ENCODE data around the gene VAMP2. TPM values are rescaled to one million over a fixed set of nuclear protein-coding genes. Genes with fewer than 3 reads are reported as not detected.

VAMP2 gene
- total and polyA plus RNA-seq, 4 donors: 4.2 to 25.9 (median 10.2) TPM

- no peak overlapping the region for H3K9ac ChIP-seq (ENCODE audit: low read depth in 1 of 2, low read length in 2 of 2)
- no peaks in the 10 kb centered on the region for H3K27me3 ChIP-seq (ENCODE audit: control insufficient read depth in 4 of 4, insufficient read depth in 4 of 4, low read length in 3 of 4)
- no peak overlapping the region for H3K27ac ChIP-seq (ENCODE audit: low read depth in 1 of 2, low read length in 2 of 2)
- WGBS: 96% methylated on average over 12 of the region's 12 CpGs
- TF ChIP-seq, protein P1, sequence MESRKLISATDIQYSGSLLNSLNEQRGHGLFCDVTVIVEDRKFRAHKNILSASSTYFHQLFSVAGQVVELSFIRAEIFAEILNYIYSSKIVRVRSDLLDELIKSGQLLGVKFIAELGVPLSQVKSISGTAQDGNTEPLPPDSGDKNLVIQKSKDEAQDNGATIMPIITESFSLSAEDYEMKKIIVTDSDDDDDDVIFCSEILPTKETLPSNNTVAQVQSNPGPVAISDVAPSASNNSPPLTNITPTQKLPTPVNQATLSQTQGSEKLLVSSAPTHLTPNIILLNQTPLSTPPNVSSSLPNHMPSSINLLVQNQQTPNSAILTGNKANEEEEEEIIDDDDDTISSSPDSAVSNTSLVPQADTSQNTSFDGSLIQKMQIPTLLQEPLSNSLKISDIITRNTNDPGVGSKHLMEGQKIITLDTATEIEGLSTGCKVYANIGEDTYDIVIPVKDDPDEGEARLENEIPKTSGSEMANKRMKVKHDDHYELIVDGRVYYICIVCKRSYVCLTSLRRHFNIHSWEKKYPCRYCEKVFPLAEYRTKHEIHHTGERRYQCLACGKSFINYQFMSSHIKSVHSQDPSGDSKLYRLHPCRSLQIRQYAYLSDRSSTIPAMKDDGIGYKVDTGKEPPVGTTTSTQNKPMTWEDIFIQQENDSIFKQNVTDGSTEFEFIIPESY (IDR thresholded peaks at IDR 0.05): no peak
- TF ChIP-seq EGR1 (IDR thresholded peaks at IDR 0.05; ENCODE audit: low read depth in 2 of 2): no peak
- TF ChIP-seq, protein P2, sequence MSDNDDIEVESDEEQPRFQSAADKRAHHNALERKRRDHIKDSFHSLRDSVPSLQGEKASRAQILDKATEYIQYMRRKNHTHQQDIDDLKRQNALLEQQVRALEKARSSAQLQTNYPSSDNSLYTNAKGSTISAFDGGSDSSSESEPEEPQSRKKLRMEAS (IDR thresholded peaks at IDR 0.05): no peak
- TF ChIP-seq RXRA (IDR thresholded peaks at IDR 0.05): no peak
- no peak for TF ChIP-seq FOXA1 (IDR thresholded peaks at IDR 0.05)
- no peak for TF ChIP-seq SP1 (IDR thresholded peaks at IDR 0.05)
- TF ChIP-seq REST (IDR thresholded peaks at IDR 0.05): no peak
- no peak for TF ChIP-seq NR2F2 (IDR thresholded peaks at IDR 0.05)
- no peak for TF ChIP-seq YY1 (IDR thresholded peaks at IDR 0.05)
- H3K4me1 ChIP-seq (ENCODE audit: control insufficient read depth in 4 of 4, insufficient read depth in 4 of 4, low read length in 3 of 4): peaks cover 5 to 12% (median 8%) of the 10 kb centered on the region in 4 donors
- DNase-seq (ENCODE audit: low spot score): no peak
- no peaks in the 10 kb centered on the region for H3K36me3 ChIP-seq (ENCODE audit: control insufficient read depth in 4 of 4, insufficient read depth in 3 of 4, low read depth in 1 of 4, low read length in 3 of 4)
- H3K9me3 ChIP-seq (ENCODE audit: control insufficient read depth in 4 of 4, low read length in 3 of 4): no peaks in the 10 kb centered on the region
- H3K4me3 ChIP-seq (ENCODE audit: low read depth in 1 of 3, low read length in 3 of 3): no peak overlapping the region
Measured at GRCh38 chr17:8206536-8206935, 43.8 kb upstream of the VAMP2 start.

GRCh38 chr17:8204761-8205555 is 42.2 kb upstream of the VAMP2 start:
- H3K9me3 ChIP-seq (ENCODE audit: control insufficient read depth in 4 of 4, low read length in 3 of 4): no peaks in the 10 kb centered on the region
- peaks cover under 1 to 2% (median 1%) of the 10 kb centered on the region in 4 donors for H3K4me1 ChIP-seq (ENCODE audit: control insufficient read depth in 4 of 4, insufficient read depth in 4 of 4, low read length in 3 of 4)
- no peak for TF ChIP-seq REST (IDR thresholded peaks at IDR 0.05)
- no peak for TF ChIP-seq HNF4A (conservative IDR thresholded peaks at IDR 0.05)
- no peak for TF ChIP-seq FOXA1 (IDR thresholded peaks at IDR 0.05)
- no peak for TF ChIP-seq CTCF (IDR thresholded peaks at IDR 0.05; ENCODE audit: low read depth, low read length, missing input control)
- TF ChIP-seq JUND (IDR thresholded peaks at IDR 0.05): no peak
- TF ChIP-seq HNF4G (IDR thresholded peaks at IDR 0.05): no peak
- no peak for TF ChIP-seq FOXA2 (IDR thresholded peaks at IDR 0.05)
- TF ChIP-seq SP1 (IDR thresholded peaks at IDR 0.05): no peak
- TF ChIP-seq, protein P2 (IDR thresholded peaks at IDR 0.05): no peak
- no peak for TF ChIP-seq TAF1 (conservative IDR thresholded peaks at IDR 0.05)
- TF ChIP-seq GABPA (IDR thresholded peaks at IDR 0.05 in 1 of 2, conservative IDR thresholded peaks at IDR 0.05 in 1 of 2): no peak
- no peak for TF ChIP-seq RXRA (IDR thresholded peaks at IDR 0.05)
- TF ChIP-seq YY1 (IDR thresholded peaks at IDR 0.05): no peak
- no peak for TF ChIP-seq EGR1 (IDR thresholded peaks at IDR 0.05; ENCODE audit: low read depth in 2 of 2)
- TF ChIP-seq, protein P1 (IDR thresholded peaks at IDR 0.05): no peak

More at GRCh38 chr17:8204761-8205555, 42.2 kb upstream of the VAMP2 start:
- Histone ChIP-seq H3K27ac (ENCODE audit: low read depth in 1 of 2, low read length in 2 of 2) (no peak overlapping the region), H3K27me3 (ENCODE audit: control insufficient read depth in 4 of 4, insufficient read depth in 4 of 4, low read length in 3 of 4) (no peaks in the 10 kb centered on the region), H3K4me3 (ENCODE audit: low read depth in 1 of 3, low read length in 3 of 3) (no peak overlapping the region), H3K36me3 (ENCODE audit: control insufficient read depth in 4 of 4, insufficient read depth in 3 of 4, low read depth in 1 of 4, low read length in 3 of 4) (no peaks in the 10 kb centered on the region), H3K9ac (ENCODE audit: low read depth in 1 of 2, low read length in 2 of 2) (no peak overlapping the region)
- WGBS: 91% methylated on average over 19 of the region's 19 CpGs
- DNase-seq (ENCODE audit: low spot score): no peak
